Gastroesophageal sphincter (tissue), 2 donors: Measurements from ENCODE around the gene C16orf92.

ENCODE experiments used
- EP300 ChIP-seq: sonication (generic); formaldehyde crosslinking; IDR thresholded peaks from one replicate; pipeline ENCODE4 v1.6.1; 2017; ENCODE audit warnings: antibody characterized with exemption, mild to moderate bottlenecking
- POLR2A ChIP-seq, 2 donors: fragments of 450-650 bp; IDR thresholded peaks; one replicate each; pipeline ENCODE4 v1.6.1; 2017; ENCODE audit warnings: antibody characterized with exemption in 2 of 2, mild to moderate bottlenecking in 2 of 2, moderate library complexity in 1 of 2

- TF ChIP-seq POLR2A (IDR thresholded peaks at IDR 0.05), result no peak
- no peak for TF ChIP-seq EP300
Measured at GRCh38 chr16:30031477-30031918, 8.5 kb downstream of the C16orf92 start.
